Forelimb muscle (tissue), 1 donor: Measurements from ENCODE around the gene NOTUM. TPM values are rescaled to one million over a fixed set of nuclear protein-coding genes. Genes with fewer than 3 reads are reported as not detected.

Source experiments
- DNase-seq: peaks from one replicate; pipeline ENCODE4 v3.0.0-alpha.2; 2013; ENCODE audit warnings: low read depth
- polyA plus RNA-seq: library from polyadenylated mRNA; unstranded; fragments of 120-200 nt; gene quantifications from one replicate; pipeline ENCODE4 v1.2.1, GENCODE V29; 2013; ENCODE audit not compliant: insufficient read length

NOTUM gene
- polyA plus RNA-seq, 1 donor, result 4.9 TPM

DNA sequence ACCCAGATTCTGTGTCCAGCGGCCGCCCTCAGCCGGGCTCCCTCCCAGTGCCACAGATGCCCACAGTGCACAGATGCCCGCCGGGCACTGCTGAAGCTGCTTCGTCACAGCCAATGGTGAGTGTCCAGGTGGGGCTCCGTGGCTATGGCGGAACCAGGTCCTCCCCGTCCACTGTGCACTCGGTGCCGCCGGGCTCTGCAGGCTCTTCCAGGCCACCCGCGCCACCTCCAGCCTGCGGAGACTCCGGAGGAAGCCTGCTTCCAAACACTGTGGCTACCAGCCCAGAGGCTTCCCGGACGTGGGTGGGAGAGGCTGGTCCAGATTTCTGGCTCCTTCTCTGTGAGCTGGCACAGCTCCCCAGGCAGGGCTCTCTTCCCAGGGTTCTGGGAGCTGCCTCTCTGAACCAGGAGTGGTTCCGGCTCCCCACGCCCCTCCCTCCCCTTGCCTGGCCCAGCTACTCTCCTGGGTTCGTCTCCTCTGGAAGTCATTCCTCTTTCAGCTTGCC lies 21.1 kb downstream of the NOTUM start:
- DNase-seq, result no peak

DNA sequence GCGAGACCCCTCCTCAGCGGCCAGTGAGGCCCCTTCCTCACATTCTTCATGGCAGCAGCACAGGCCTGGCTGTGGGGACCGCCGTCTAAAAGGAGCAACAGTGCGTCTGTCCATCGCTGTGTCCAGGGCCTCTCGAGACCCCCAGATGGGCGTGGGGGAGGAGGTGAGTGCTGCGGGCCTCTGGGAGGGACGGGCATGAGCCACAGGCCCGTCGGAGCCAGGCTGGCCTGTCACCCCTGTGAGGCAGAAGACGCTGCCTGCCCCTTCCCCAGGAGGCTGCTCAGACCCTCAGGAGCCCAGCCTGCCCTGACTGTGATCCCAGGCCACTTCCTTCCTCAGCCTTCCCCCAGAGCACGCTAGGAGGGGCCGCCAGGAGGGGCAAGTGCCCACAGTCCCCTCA lies 21.8 kb downstream of the NOTUM start:
- no peak for DNase-seq

DNA sequence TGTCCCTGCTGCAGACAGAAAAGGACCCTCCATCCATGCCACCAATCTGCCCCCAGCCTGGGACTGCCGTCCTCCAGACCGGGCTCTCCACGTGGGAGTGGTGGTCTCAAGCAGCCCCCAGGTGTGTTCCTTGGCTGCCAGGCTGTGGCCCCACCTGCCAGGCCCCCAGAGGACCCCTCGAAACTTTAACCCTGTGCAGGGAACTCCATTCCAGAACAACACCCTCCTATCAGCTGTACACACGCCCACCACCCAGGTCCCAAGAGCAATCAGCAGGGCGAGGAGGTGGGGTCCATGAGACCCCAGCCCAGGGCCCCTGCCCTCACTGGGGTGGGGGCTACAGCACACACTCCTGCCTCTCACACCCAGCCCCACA lies 25.3 kb downstream of the NOTUM start:
- DNase-seq, result no peak

DNA sequence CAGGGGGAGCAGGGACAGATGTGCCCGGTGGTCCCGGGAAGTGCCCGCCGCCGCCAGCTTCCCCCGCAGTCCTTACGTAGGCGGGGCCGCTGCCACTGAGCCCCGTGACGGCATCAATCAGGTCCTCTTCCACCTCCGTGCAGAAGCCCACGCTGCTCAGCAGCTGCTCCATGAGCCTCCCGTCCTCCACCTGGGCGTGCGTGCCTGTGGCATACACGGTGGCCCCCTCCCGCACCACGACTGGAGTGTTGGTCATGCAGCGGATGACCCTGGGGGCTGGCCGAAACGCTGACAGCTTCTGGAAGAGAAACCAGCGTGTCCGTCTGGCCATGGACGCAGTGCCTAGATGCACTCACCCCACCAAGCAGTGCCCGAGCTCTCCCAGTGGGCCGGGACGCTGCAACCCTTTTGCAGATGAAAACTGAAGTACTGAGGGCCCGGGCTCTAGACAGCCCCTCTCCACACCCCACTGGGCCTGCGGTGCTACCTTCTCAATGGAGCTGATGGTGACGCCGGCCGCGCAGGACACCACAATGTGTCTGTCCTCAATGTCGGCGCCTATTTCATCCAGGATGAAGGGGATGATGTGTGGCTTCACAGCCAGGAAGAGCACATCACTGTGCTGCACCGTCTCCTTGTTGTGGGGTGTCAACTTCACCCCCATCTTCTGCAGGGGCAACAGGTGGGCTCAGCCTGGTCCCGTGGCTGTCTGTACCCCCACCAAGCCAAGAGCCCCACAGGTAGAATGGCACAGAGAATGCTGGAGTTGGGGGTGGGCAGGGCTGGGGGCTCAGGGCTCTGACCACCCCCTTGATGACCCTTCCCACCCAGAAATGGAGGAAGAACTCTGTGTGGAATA lies 25.9 kb downstream of the NOTUM start:
- no peak for DNase-seq

DNA sequence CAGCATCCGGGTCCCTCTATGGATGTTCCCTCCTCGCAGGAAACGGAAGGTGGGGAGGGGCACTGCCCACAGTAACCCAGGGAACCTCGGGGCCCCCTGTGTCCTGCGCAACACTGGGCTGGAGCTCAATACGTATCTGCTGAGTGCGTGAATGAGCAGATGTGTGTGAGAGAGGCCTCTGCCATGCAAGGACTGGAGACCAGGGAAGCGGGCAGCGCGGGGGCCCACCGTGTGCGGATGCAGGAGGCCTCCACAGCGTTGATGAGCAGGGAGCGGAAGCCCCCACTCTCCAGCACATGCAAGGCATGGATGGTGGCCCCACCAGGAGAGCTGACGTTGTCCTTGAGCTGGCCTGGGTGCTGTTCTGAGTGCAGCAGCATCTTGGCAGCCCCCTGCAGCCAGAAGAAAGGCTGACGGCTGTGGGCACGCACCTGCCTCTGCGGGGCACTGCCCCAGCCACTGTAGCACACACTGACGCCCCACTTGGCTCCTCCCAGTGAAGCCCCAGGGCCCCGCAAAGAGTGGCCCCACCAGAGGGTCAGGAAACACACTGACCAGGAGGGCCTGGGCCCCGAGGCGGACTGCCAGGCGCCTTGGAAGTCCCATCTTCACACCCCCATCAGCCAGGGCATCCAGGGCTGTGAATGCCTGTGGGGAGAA lies 26.8 kb downstream of the NOTUM start:
- no peak for DNase-seq

DNA sequence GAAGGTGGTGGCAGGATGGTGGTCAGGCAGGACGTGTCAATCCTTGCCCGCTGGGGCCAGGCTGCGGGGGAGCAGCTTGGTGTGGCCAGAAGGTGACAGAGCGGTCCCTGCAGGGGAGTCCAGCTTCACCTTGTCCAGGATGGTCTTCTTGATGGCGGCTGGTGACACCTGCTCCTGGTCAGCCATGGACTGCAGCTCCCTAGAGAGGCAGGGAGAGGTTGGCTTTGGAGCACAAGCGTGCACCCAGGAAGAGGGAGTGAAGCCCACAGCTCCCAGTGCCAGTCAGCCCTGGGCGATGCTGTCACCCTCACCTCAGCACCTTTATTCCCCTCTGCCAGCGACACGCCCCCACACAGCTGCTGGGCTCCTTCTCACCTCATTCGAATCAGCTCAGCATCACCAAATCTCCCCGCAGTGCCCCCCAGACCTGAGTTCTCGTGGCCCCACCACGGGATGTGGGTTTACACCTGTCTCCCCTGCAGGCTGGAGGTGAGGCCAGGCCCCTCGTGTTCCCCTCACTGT lies 27.7 kb downstream of the NOTUM start:
- no peak for DNase-seq

DNA sequence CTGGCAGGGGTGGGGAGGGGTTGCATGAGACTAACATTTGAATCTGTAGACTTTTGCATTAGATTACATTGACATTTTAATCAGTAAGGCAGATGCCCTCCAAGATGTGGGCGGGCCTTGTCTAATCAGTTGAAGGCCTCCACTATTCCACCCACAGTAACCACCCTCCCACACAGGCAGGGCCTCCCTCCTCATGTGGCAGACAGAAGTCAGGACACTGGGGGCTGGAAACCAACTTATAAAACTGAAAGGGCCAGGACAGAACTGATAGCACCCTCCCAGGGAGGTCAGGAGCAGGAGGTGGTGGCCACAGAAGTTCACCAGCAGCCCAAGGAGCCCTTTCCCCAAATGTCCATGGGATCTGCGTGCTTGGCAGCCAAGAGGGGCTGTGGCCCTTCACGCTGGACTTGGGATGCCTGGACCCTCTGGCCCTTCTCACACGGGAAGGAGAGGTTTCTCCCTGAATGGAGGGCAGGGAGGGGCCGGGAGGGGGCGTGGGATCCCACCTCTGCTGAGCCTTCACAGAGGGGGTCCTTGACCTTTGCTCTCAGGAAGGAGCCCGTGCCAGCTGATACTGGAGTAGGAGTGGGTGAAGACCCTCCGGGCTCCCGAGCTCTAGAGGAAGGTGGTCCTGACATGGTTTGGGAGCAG lies 28.5 kb downstream of the NOTUM start:
- no peak for DNase-seq

DNA sequence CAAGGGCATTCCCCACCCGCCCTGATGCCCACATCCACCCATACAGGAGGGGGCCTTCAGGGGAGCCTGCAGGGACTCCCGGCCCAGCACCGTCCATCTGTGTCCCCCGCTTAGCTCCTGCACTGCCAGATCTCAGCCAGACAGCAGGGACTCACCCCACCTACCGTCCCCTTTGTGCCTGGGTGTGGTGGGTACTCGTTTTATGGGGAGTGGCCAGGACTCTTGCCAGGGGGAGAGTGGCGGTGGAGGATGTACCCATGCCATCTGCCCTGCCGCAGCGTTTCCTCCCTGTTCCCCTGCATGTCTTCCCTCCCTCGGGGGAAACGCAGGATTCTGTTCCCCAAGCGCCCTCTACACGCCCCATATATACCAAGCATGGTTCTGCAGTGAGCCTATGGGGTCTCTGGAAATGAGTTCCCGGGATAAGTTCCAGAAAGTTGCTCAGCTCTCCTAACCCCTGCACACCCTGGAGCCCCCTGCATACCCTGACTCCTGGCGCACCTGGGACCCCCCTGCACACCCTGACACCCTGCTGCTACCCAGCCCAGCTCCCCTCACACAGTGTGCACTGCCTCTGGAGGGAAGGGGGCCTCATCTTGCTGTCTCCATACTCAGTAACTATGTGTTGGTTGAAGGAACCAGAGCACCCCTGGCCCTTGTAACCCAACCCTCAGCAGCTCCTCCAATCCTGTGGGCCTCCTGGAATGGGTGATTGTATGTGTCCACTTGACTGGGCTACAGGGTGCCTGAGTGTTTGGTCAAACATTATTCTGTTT lies 29.2 kb downstream of the NOTUM start:
- no peak for DNase-seq

DNA sequence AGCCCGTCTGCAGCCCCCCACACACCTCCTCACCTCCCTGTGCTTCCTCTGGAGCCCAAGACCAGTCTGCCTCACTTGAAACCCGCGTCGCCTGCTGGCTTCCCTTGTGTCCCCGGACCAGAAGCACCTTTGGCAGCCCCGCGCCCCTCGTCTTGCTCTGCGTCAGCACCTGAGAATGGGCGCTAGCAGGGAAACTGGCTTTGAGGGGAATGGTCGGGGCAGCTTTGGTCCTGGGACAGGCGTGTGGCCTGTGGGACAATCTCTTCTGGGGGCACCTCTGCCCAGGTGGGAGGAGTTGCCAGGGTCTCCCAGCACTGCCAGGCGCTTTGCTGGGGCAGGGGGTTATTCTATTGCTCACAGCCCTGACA lies 29.8 kb downstream of the NOTUM start:
- no peak for DNase-seq

DNA sequence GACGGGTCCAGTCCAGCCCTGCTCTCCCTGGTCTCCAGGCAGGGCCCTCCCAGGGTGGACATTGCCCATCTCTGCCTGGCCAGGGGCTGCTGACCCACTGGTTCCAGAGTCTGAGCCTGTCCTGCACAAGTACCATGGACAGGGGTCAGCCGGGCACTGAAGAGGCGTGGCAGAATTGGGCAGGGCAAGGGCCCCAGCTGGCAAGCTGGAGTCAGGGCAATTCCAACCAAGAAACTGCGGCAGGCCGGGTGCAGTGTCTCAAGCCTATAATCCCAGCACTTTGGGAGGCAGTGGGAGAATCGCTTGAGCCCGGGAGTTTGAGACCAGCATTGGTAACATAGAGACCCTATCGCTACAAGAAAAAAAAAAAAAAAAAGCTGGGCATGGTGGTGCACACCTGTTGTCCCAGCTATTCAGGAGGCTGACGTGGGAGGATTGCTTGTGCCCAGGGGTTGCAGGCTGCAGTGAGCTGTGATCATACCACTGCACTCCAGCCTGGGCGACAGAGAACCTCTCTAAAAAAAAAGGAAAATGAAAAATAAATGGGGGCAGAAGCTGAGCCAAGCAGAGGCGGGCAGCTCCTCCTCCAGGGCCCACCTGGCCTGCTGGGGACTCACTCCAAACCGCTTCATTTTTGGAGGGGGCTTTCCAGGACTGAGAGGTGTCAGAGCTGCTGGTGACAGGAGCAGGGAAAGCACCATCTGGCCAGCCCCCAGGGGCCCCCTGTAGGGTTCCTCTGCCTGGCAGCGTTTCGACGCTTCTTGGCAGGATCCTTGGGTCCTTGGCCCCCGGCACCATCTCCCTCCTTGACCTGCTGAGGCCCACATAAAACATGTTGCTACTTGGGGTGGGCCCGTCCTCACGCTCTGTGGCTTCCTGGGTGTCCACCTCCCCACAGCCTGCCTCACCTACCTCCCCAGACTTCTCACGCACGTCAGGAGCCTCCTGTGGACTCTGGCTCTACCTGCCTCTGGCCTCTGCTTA lies 30.6 kb downstream of the NOTUM start:
- DNase-seq, result no peak

DNA sequence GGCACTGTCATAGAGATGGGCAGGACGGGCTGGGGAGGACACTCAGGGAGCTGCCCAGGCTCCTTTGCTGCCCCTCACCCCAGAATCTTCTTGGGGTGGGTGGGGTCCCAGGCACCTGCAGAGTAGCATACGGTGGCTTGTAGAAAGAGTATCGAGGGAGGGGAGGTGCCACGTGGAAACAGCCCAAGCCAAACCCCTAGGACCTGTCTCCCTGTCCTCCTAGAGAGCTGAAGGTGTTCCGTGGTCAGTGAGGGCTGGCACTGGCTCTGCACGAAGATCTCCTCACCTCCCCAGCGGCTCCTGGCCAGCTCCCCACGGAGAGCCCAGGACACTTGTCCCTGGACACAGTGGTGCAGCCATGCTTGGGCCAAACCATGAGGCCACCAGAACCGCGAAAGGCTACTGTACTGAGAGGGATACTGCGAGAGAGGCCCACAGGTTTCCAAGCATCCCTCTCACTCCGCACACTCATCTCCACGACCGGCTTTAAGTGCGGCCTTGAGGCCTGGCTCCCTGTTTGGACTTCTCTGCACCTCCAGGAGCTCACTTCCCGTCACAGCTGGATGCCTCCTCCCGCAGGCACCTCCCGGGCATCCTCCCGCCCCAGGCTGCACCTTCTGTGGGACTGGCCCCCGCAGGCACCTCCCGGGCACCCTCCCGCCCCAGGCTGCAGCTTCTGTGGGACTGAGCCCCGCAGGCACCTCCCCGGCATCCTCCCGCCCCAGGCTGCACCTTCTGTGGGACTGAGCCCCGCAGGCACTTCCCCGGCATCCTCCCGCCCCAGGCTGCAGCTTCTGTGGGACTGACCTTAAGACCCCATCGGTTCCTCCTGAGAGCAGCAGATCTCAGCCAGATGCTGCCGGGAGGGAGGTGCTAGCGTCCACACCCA lies 31.5 kb downstream of the NOTUM start:
- no peak for DNase-seq

DNA sequence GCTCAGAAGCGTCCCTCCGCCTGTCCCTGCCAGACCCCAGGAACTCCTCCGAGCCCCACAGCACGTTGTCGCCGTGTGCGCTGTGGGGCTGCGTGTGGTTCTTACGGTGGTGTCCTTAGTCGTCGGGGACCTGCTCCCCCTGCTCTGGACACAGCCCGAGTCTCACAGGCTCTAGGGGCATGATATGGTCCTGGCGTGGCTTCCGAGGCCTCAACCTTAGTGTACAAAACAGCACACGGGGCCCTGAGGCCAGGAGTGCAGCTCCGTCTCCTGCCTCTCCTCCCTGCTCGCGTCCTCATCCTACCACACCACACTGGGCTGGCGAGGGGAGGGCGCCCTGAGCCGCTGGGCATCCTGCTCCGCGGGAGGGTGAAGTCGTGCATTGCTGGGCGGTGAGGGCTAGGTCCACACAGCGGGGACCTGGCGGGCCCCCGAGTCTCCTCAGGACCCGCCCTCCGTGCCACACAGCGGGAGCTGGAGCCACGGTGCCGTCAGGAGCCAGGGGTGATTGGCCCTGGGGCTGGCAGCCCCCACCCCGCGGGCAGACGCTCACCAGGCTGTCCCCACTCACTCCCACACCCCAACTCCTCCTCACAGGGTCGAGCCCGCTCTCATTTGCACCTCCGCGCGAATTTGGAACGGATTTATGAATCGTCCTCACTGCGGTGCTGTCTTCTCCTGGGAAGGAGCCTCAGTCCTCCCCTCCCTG lies 32.3 kb downstream of the NOTUM start:
- no peak for DNase-seq

DNA sequence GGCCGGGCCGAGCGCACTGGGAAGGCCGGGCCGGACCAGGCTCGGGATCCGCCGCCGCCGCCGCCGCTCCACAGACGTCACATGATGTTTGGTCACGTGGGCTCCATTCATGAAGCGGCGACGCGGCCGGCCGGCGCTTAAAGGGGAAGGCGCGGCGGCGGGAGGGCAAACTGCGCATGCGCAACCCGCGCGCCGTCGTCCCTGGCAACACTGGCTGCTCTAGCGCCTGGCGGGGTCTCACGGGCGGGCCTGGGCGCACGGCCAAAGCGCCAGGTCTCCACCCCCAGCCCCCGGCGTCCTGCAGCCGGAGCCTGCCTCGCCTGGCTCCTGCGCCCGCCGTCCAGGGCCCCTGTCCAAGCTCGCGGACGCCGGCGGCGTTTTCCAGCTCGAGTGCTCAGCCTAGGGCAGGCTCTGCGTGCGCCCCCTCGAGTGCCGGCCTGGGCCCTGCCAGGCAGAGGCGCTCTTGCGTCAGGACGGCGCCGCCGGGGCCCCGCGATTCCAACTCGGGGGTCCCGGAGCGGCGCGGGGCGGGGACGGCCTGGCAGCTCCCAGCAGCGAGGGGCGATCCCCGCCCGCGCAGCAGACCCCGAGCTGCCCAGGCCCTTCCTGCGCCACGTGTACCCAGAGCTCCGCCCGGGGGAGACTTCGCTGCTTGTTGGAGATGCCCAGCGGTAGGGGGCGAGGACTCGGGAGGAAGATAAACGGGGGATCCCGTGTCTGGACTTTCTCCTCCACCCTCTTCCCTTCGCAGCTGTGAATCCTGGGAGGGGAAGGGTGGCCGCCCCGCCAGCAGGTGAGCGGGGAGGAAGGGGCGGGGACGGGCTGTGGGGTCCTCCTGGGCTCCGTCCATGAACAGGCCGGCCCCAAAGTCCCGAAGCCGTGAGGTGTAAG lies 33.1 kb downstream of the NOTUM start, which contains the start of gene MAFG:
Gene MAFG (minus strand): TSS at position 83 of the 891 bp plus-strand sequence. CDS start 4,550 bp downstream, outside the sequence.
- DNase-seq, result peak; percentile 83

DNA sequence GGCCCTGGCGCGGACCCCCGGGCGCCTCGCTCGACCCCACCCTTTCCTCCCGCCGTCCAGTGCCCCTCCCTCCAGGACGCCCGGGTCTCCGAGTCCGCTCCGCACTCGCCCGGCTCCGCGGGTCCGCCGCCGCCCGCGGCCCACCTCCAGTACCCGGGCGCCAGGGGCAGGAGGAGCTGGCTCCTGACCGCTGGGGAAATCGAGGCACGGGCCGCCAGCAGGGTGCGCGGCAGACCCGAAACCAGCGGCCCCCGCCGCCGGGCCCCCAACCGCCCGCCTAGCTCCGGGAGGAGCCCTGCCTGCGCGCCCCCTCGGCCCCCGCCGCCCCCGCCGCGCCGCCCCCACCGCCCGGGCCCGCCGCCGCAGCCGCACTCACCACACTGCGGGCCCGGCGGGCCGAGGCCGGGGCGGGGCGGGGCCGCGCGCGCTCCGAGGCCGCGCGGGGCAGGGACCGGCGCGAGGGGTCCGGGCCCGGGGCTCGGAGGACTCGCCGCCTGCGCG lies 33.8 kb downstream of the NOTUM start:
- DNase-seq, result no peak

DNA sequence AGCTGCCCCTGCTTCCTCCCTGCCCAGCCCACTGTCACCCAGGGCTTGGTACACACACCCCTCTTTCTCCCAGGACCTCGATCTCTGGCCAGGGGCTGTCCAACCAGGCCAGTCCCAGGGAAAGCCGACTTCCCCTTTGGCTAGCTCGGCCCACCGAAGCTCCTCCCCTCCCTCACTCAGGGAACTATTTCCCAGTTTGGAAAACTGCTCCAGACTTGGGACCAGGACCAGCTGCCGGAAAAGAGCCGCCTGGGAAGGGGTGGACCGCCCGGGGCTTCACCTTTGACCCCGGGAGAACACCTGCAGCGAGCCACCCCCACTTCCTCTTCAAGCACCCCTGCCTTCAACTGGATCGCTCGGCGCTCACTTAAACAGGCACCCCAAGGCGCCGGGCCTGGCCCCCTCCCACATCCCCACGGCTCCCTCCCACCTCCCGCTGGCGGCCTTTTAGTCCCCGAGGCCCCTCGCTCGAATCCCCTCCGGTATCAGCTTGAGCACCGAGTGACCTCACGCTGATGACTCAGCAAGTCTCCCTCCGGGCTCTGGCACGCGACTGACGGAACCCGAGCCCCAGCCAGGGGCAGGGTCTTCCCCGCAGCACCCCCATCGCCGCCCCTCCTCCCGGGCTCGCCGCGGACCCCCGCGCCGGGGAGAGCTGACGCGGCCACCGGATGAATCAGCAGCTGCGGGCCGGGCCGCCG lies 34.4 kb downstream of the NOTUM start:
- no peak for DNase-seq

DNA sequence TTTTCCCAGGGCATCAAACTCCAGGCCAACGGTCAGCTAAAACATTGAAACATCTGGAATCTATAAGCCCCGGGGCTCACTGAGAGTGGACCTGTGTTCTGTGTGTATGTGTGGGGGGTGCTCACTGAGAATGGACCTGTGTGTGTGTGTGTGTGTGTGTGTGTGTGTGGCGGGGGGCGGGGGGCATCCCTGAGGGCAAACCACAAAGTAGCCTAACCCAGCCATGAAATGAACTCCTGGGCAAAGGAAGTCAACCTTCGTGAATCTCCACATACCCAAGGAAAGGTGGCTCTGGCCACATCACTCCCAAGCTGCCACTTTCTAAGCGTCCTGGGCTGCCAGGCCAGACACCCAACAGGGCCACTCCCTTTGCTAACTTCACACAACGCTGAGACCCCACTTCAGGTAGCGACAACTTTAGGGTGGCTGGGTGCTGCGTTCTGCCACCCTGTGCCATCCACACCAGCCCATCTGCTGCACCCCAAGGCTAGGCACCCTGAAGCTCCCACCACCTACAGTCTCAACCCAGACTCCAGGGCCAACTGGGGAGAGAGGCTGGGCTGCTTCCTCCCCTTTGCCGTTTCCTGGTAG lies 35.0 kb downstream of the NOTUM start:
- DNase-seq, result no peak
